ENCODE measurements around the gene SMAD6. TPM values are rescaled to one million over a fixed set of nuclear protein-coding genes. Genes with fewer than 3 reads are reported as not detected.

The SMAD6 gene
- polyA plus RNA-seq, 1 of the 3 experiments (the other 2 are of a cell fraction): 4.5 TPM

GRCh38 chr15:66704019-66704802 lies 2.2 kb downstream of the SMAD6 start (continued):
- no peak for TF ChIP-seq IRF3 (IDR thresholded peaks at IDR 0.05; ENCODE audit: low read depth, low read length)
- TF ChIP-seq RAD21 (IDR thresholded peaks at IDR 0.05; ENCODE audit: low read length): no peak
- TF ChIP-seq RXRA (IDR thresholded peaks at IDR 0.05; ENCODE audit: borderline replicate concordance, low read depth): no peak
- no peak for TF ChIP-seq USF1 (IDR thresholded peaks at IDR 0.05; ENCODE audit: borderline replicate concordance, low read depth)
- no peak for TF ChIP-seq POLR2AphosphoS5 (IDR thresholded peaks at IDR 0.05; ENCODE audit: low read depth, low read length)
- no peak for TF ChIP-seq GABPA (IDR thresholded peaks at IDR 0.05; ENCODE audit: low read depth)
- no peak for TF ChIP-seq CTCF (IDR thresholded peaks at IDR 0.05)
- no peak for TF ChIP-seq YY1 (IDR thresholded peaks at IDR 0.05; ENCODE audit: low read depth)
- no peak for TF ChIP-seq GATA2 (CRISPR knock-in tag; IDR thresholded peaks at IDR 0.05)

- Histone ChIP-seq H3K9ac (peak overlapping the region; percentile 72), H3K27ac (ENCODE audit: low read depth in 2 of 2, low read length in 1 of 2) (no peak overlapping the region)
- POLR2A ChIA-PET: interaction anchor here (0.6 kb wide), 1 partner anchor 207 kb away, joined by 4 read pairs; no protein-coding TSS in a partner anchor
Measured at GRCh38 chr15:66704803-66705153, 2.7 kb downstream of the SMAD6 start.

More at GRCh38 chr15:66704803-66705153, 2.7 kb downstream of the SMAD6 start:
- peaks cover 8 to 18% of the 10 kb centered on the region in 2 experiments for H3K36me3 ChIP-seq (replicated peaks in 1 of 2; ENCODE audit: control insufficient read depth in 1 of 2, insufficient read depth in 2 of 2, low read length in 1 of 2)
- H3K79me2 ChIP-seq (ENCODE audit: insufficient read depth): peaks cover 76% of the 10 kb centered on the region
- no peak for DNase-seq
- CTCF ChIA-PET: interaction anchor here (1.3 to 12.9 kb wide), 6 partner anchors 15 to 147 kb away, joined by 4 to 172 read pairs (median 19); no protein-coding TSS in a partner anchor
- peaks cover 18% of the 10 kb centered on the region for H3F3A ChIP-seq (replicated peaks; ENCODE audit: insufficient read depth)
- H3K4me2 ChIP-seq: peak overlapping the region; percentile 95
- peak overlapping the region; percentile 68 to 72; a peak in 3 of 4 replicates for H3K4me3 ChIP-seq (ENCODE audit: low read depth in 2 of 2, low read length in 1 of 2)
- TF ChIP-seq USF2 (IDR thresholded peaks at IDR 0.05; ENCODE audit: borderline replicate concordance, low read depth, low read length) (no peak), MXI1 (IDR thresholded peaks at IDR 0.05; ENCODE audit: low read depth, low read length) (no peak), SIN3A (IDR thresholded peaks at IDR 0.05; ENCODE audit: borderline replicate concordance, low read depth, low read length) (no peak), REST (IDR thresholded peaks at IDR 0.05; ENCODE audit: low read depth, low read length) (no peak), FOXJ3 (CRISPR knock-in tag; IDR thresholded peaks at IDR 0.05) (no peak), CTCF (IDR thresholded peaks at IDR 0.05) (no peak), MAX (IDR thresholded peaks at IDR 0.05; ENCODE audit: low read depth) (no peak), NFIC (IDR thresholded peaks at IDR 0.05; ENCODE audit: borderline replicate concordance) (no peak), NRF1 (IDR thresholded peaks at IDR 0.05; ENCODE audit: low read depth, low read length) (no peak)
- H3K9me2 ChIP-seq: no peaks in the 10 kb centered on the region
- H2AFZ ChIP-seq (ENCODE audit: low read depth): no peak overlapping the region
- H3K4me1 ChIP-seq (ENCODE audit: control insufficient read depth in 1 of 2, insufficient read depth in 2 of 2, low read depth in 1 of 2, low read length in 1 of 2): peaks cover 32 to 40% of the 10 kb centered on the region in 2 experiments; a peak in 3 of 4 replicates
- WGBS (ENCODE audit: low lambda C conversion rate): 88% methylated on average over 1 of the region's 1 CpG
- peaks cover 65% of the 10 kb centered on the region for H4K20me1 ChIP-seq (ENCODE audit: insufficient read depth)
- no peaks in the 10 kb centered on the region for H3K27me3 ChIP-seq (ENCODE audit: insufficient read depth)
- H3K9me3 ChIP-seq: no peaks in the 10 kb centered on the region

All from SK-N-SH (cell line).